Liver (tissue), 9 donors: ENCODE data around the gene PCDHA3. TPM values are rescaled to one million over a fixed set of nuclear protein-coding genes. Genes with fewer than 3 reads are reported as not detected.
A peak's percentile ranks its signal among the peaks of the same experiment; 100 is the strongest.

Experiments
- DNase-seq: peaks from one replicate; pipeline ENCODE4 v3.0.0-alpha.2; 2017; ENCODE audit warnings: low spot score
- H3K27ac ChIP-seq, 2 donors: one replicate each; pipeline ENCODE4 v1.7.0; 2013; ENCODE audit warnings: inconsistent platforms in 2 of 2, low read length in 2 of 2, control low read depth in 1 of 2, low read depth in 1 of 2, mild to moderate bottlenecking in 1 of 2
- H3K27me3 ChIP-seq, 4 donors: one replicate each; pipeline versions ENCODE4 v1.6.1 to v1.7.0; 2013; ENCODE audit warnings: low read length in 3 of 4, inconsistent platforms in 1 of 4, mild to moderate bottlenecking in 1 of 4, moderate library complexity in 1 of 4; ENCODE audit not compliant: control insufficient read depth in 4 of 4, insufficient read depth in 4 of 4
- H3K36me3 ChIP-seq, 4 donors: one replicate each; pipeline versions ENCODE4 v1.6.1 to v1.7.0; 2013; ENCODE audit warnings: low read length in 3 of 4, mild to moderate bottlenecking in 3 of 4, low read depth in 1 of 4, moderate library complexity in 1 of 4; ENCODE audit not compliant: control insufficient read depth in 4 of 4, insufficient read depth in 3 of 4
- H3K4me1 ChIP-seq, 4 donors: one replicate each; pipeline versions ENCODE4 v1.6.1 to v1.7.0; 2013; ENCODE audit warnings: low read length in 3 of 4, mild to moderate bottlenecking in 3 of 4, moderate library complexity in 1 of 4; ENCODE audit not compliant: control insufficient read depth in 4 of 4, insufficient read depth in 4 of 4
- H3K4me3 ChIP-seq, 3 donors: one replicate each; pipeline versions ENCODE4 v1.6.1 to v1.7.0; 2013; ENCODE audit warnings: low read length in 3 of 3, control low read depth in 1 of 3, low read depth in 1 of 3, mild to moderate bottlenecking in 1 of 3
- H3K9ac ChIP-seq, 2 donors: one replicate each; pipeline ENCODE4 v1.7.0; 2013; ENCODE audit warnings: low read length in 2 of 2, mild to moderate bottlenecking in 2 of 2, moderate library complexity in 2 of 2, control low read depth in 1 of 2, low read depth in 1 of 2
- H3K9me3 ChIP-seq, 4 donors: one replicate each; pipeline versions ENCODE4 v1.6.1 to v1.7.0; 2013; ENCODE audit warnings: low read length in 3 of 4; ENCODE audit not compliant: control insufficient read depth in 4 of 4
- ATF3 ChIP-seq: IDR thresholded peaks from 2 replicates; pipeline ENCODE4 v1.6.1; 2016; ENCODE audit warnings: antibody characterized with exemption
- EGR1 ChIP-seq, 2 donors: IDR thresholded peaks; 2 replicates each; pipeline ENCODE4 v1.6.1; 2016 to 2018; ENCODE audit warnings: antibody characterized with exemption in 2 of 2, low read depth in 2 of 2
- FOXA2 ChIP-seq: IDR thresholded peaks from 2 replicates; pipeline ENCODE4 v1.6.1; 2016; ENCODE audit warnings: antibody characterized with exemption
- HNF4A ChIP-seq, 2 donors: conservative IDR thresholded peaks; 2 replicates each; pipeline ENCODE4 v1.6.1; 2016; ENCODE audit warnings: antibody characterized with exemption in 2 of 2, mild to moderate bottlenecking in 2 of 2
- JUND ChIP-seq, 2 donors: IDR thresholded peaks; 2 replicates each; pipeline ENCODE4 v1.6.1; 2016; ENCODE audit warnings: antibody characterized with exemption in 2 of 2
- NR2F2 ChIP-seq: IDR thresholded peaks from 2 replicates; pipeline ENCODE4 v1.6.1; 2016; ENCODE audit warnings: antibody characterized with exemption
- RXRA ChIP-seq, 2 donors: IDR thresholded peaks; 2 replicates each; pipeline ENCODE4 v1.6.1; 2017 to 2018; ENCODE audit warnings: antibody characterized with exemption in 2 of 2, mild to moderate bottlenecking in 1 of 2
- TAF1 ChIP-seq: conservative IDR thresholded peaks from 2 replicates; pipeline ENCODE4 v1.6.1; 2016; ENCODE audit warnings: antibody characterized with exemption, mild to moderate bottlenecking
- YY1 ChIP-seq: IDR thresholded peaks from 2 replicates; pipeline ENCODE4 v1.6.1; 2016; ENCODE audit warnings: antibody characterized with exemption, mild to moderate bottlenecking
- WGBS: extraction: QIAGEN DNeasy Blood & Tissue Kit; methylation state at CpG from one replicate; pipeline ENCODE4 v1.1.7; 2013; 5-methylcytosine and 5-hydroxymethylcytosine counted together
- polyA plus RNA-seq, 2 donors: library from polyadenylated mRNA; stranded (reverse) in 1 of 2; unstranded in 1 of 2; fragments of 200-250 nt in 1 of 2; fragments of >200 nt in 1 of 2; fragmentation: Nextera tagmentation in 1 of 2; extraction: Ambion mirVana in 1 of 2; gene quantifications; one replicate each; pipeline versions ENCODE4 v1.2.1 to v1.2.3, GENCODE V29; 2013 to 2015
- total RNA-seq, 2 donors: library from RNA; depleted of rRNA; stranded (reverse); fragments of >200 nt; gene quantifications; one replicate each; pipeline ENCODE4 v1.2.3, GENCODE V29; 2014
- TF ChIP-seq, protein P1 (sequence below): fragments of 150-350 bp; IDR thresholded peaks from 2 replicates; pipeline ENCODE4 v1.5.1; 2017; ENCODE audit warnings: improper control_type of control experiment, low read depth, low read length; ENCODE audit not compliant: missing input control
- TF ChIP-seq, protein P2 (sequence below): IDR thresholded peaks from 2 replicates; pipeline ENCODE4 v1.6.1; 2016; ENCODE audit warnings: antibody characterized with exemption, mild to moderate bottlenecking
- TF ChIP-seq, protein P3 (sequence below): IDR thresholded peaks from 2 replicates; pipeline ENCODE4 v1.6.1; 2016; ENCODE audit warnings: antibody characterized with exemption
- TF ChIP-seq, protein P4 (sequence below): IDR thresholded peaks from 2 replicates; pipeline ENCODE4 v1.6.1; 2016; ENCODE audit warnings: antibody characterized with exemption
- donor health status: healthy.
- donor health status: healthy.
- donor health status: healthy.
- donor health status: healthy.
- donor health status: healthy.

PCDHA3 gene
- total and polyA plus RNA-seq, 4 donors: 0.05 TPM; not detected in 3

GRCh38 chr5:140821375-140822280, 20.8 kb downstream of the PCDHA3 start, which contains the start of gene PCDHA5:
TSS of gene PCDHA5 (plus strand) at chr5:140821613.
- Histone ChIP-seq H3K9ac (no peak within 1 kb of the TSS), H3K9me3 (peaks cover 11 to 29% (median 19%) of the 10 kb centered on the region in 4 donors), H3K27ac (no peak within 1 kb of the TSS), H3K36me3 (no peaks in the 10 kb centered on the region), H3K4me3 (no peak within 1 kb of the TSS), H3K4me1 (no peaks in the 10 kb centered on the region), H3K27me3 (peaks cover 0 to 5% (median 4%) of the 10 kb centered on the region in 4 donors)
- 29% methylated on average over 39 of the region's 39 CpGs for WGBS
- DNase-seq: no peak
- TF ChIP-seq, protein P1, sequence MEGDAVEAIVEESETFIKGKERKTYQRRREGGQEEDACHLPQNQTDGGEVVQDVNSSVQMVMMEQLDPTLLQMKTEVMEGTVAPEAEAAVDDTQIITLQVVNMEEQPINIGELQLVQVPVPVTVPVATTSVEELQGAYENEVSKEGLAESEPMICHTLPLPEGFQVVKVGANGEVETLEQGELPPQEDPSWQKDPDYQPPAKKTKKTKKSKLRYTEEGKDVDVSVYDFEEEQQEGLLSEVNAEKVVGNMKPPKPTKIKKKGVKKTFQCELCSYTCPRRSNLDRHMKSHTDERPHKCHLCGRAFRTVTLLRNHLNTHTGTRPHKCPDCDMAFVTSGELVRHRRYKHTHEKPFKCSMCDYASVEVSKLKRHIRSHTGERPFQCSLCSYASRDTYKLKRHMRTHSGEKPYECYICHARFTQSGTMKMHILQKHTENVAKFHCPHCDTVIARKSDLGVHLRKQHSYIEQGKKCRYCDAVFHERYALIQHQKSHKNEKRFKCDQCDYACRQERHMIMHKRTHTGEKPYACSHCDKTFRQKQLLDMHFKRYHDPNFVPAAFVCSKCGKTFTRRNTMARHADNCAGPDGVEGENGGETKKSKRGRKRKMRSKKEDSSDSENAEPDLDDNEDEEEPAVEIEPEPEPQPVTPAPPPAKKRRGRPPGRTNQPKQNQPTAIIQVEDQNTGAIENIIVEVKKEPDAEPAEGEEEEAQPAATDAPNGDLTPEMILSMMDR: peak; percentile 22
- TF ChIP-seq JUND (IDR thresholded peaks at IDR 0.05): no peak
- no peak for TF ChIP-seq YY1
- TF ChIP-seq, protein P2, sequence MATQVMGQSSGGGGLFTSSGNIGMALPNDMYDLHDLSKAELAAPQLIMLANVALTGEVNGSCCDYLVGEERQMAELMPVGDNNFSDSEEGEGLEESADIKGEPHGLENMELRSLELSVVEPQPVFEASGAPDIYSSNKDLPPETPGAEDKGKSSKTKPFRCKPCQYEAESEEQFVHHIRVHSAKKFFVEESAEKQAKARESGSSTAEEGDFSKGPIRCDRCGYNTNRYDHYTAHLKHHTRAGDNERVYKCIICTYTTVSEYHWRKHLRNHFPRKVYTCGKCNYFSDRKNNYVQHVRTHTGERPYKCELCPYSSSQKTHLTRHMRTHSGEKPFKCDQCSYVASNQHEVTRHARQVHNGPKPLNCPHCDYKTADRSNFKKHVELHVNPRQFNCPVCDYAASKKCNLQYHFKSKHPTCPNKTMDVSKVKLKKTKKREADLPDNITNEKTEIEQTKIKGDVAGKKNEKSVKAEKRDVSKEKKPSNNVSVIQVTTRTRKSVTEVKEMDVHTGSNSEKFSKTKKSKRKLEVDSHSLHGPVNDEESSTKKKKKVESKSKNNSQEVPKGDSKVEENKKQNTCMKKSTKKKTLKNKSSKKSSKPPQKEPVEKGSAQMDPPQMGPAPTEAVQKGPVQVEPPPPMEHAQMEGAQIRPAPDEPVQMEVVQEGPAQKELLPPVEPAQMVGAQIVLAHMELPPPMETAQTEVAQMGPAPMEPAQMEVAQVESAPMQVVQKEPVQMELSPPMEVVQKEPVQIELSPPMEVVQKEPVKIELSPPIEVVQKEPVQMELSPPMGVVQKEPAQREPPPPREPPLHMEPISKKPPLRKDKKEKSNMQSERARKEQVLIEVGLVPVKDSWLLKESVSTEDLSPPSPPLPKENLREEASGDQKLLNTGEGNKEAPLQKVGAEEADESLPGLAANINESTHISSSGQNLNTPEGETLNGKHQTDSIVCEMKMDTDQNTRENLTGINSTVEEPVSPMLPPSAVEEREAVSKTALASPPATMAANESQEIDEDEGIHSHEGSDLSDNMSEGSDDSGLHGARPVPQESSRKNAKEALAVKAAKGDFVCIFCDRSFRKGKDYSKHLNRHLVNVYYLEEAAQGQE: no peak
- TF ChIP-seq, protein P3, sequence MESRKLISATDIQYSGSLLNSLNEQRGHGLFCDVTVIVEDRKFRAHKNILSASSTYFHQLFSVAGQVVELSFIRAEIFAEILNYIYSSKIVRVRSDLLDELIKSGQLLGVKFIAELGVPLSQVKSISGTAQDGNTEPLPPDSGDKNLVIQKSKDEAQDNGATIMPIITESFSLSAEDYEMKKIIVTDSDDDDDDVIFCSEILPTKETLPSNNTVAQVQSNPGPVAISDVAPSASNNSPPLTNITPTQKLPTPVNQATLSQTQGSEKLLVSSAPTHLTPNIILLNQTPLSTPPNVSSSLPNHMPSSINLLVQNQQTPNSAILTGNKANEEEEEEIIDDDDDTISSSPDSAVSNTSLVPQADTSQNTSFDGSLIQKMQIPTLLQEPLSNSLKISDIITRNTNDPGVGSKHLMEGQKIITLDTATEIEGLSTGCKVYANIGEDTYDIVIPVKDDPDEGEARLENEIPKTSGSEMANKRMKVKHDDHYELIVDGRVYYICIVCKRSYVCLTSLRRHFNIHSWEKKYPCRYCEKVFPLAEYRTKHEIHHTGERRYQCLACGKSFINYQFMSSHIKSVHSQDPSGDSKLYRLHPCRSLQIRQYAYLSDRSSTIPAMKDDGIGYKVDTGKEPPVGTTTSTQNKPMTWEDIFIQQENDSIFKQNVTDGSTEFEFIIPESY: no peak
- no peak for TF ChIP-seq TAF1
- no peak for TF ChIP-seq ATF3

DNA sequence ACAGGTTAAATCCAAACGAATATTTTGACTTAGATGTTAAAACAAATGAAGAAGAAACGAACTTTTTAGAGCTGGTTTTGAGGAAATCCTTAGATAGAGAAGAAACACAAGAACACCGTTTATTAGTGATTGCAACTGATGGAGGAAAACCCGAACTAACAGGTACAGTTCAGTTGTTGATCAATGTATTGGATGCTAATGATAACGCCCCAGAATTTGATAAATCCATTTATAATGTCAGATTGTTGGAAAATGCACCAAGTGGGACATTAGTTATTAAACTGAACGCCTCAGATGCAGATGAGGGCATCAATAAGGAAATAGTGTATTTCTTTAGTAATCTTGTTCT, 21.4 kb downstream of the PCDHA3 start:
- Histone ChIP-seq H3K36me3 (no peaks in the 10 kb centered on the region), H3K9ac (no peak overlapping the region), H3K27ac (no peak overlapping the region), H3K4me3 (no peak overlapping the region), H3K9me3 (peaks cover 8 to 26% (median 17%) of the 10 kb centered on the region in 4 donors), H3K4me1 (no peaks in the 10 kb centered on the region), H3K27me3 (peaks cover 0 to 5% (median 1%) of the 10 kb centered on the region in 4 donors)
- WGBS: 25% methylated on average over 6 of the region's 6 CpGs
- TF ChIP-seq, protein P4, sequence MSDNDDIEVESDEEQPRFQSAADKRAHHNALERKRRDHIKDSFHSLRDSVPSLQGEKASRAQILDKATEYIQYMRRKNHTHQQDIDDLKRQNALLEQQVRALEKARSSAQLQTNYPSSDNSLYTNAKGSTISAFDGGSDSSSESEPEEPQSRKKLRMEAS: no peak
- TF ChIP-seq NR2F2 (no peak), ATF3 (no peak), HNF4A (conservative IDR thresholded peaks at IDR 0.05) (no peak), RXRA (IDR thresholded peaks at IDR 0.05) (no peak), EGR1 (IDR thresholded peaks at IDR 0.05; ENCODE audit: low read depth in 2 of 2) (no peak), JUND (IDR thresholded peaks at IDR 0.05) (no peak), TAF1 (no peak), FOXA2 (no peak)
- TF ChIP-seq, protein P3: no peak
- TF ChIP-seq, protein P2: no peak
- DNase-seq: no peak
